ENCODE data around the gene USP1.

GRCh38 chr1:62423580-62424242, 13.1 kb upstream of the USP1 start:
- no peak for TF ChIP-seq GATA2 (IDR thresholded peaks at IDR 0.05; ENCODE audit: low read depth, low read length)
- TF ChIP-seq GATA3 (IDR thresholded peaks at IDR 0.05; ENCODE audit: low read depth, low read length) = no peak
